ENCODE results near the gene CD22. TPM values are rescaled to one million over a fixed set of nuclear protein-coding genes. Genes with fewer than 3 reads are reported as not detected.
"Not testable (repeated sequence)": the region's sequence is repeated elsewhere in the genome, so short reads cannot be mapped to it uniquely, and the experiment has no call there.

The CD22 gene
- total RNA-seq, 1 donor from 2014 or later, result 15.8 TPM

- DNase-seq (no peak), ATAC-seq (no peak)
- intact Hi-C loops (cut with DNase I), result no loop called here
- no peak for TF ChIP-seq CTCF (IDR thresholded peaks at IDR 0.05)
- Histone ChIP-seq H3K27me3 (no peaks in the 10 kb centered on the region), H3K4me1 (no peaks in the 10 kb centered on the region), H3K27ac (no peak overlapping the region), H3K9me3 (no peaks in the 10 kb centered on the region), H3K4me3 (no peak overlapping the region), H3K36me3 (no peaks in the 10 kb centered on the region)
Observed at GRCh38 chr19:35377656-35378055, 48.7 kb downstream of the CD22 start.

GRCh38 chr19:35378356-35378755 is 49.4 kb downstream of the CD22 start:
- Histone ChIP-seq H3K27ac (no peak overlapping the region), H3K4me3 (no peak overlapping the region), H3K36me3 (no peaks in the 10 kb centered on the region), H3K4me1 (no peaks in the 10 kb centered on the region), H3K27me3 (no peaks in the 10 kb centered on the region), H3K9me3 (no peaks in the 10 kb centered on the region)
- ATAC-seq, result no peak
- peak; percentile 7 for DNase-seq
- intact Hi-C loops (cut with DNase I), result no loop called here
- no peak for TF ChIP-seq CTCF (IDR thresholded peaks at IDR 0.05)

- H3K9me3 ChIP-seq; H3K36me3 ChIP-seq; H3K4me3 ChIP-seq; intact Hi-C loops (cut with DNase I); H3K27ac ChIP-seq; ATAC-seq; H3K4me1 ChIP-seq; H3K27me3 ChIP-seq: not testable (repeated sequence)
- DNase-seq, result peak; percentile 16
Observed at GRCh38 chr19:35379545-35379944, 50.6 kb downstream of the CD22 start.

- no peak for TF ChIP-seq CTCF (IDR thresholded peaks at IDR 0.05)
- Histone ChIP-seq H3K4me1 (no peaks in the 10 kb centered on the region), H3K9me3 (no peaks in the 10 kb centered on the region), H3K27me3 (no peaks in the 10 kb centered on the region), H3K36me3 (no peaks in the 10 kb centered on the region), H3K27ac (no peak overlapping the region), H3K4me3 (no peak overlapping the region)
- no peak for DNase-seq
- no peak for ATAC-seq
- intact Hi-C loops (cut with DNase I), result no loop called here
Observed at GRCh38 chr19:35379992-35380391, 51.0 kb downstream of the CD22 start.

GRCh38 chr19:35380450-35381124 is 51.6 kb downstream of the CD22 start:
- no peak overlapping the region for H3K27ac ChIP-seq
- DNase-seq (no peak), ATAC-seq (no peak)
- no peaks in the 10 kb centered on the region for H3K36me3 ChIP-seq
- H3K4me1 ChIP-seq, result no peaks in the 10 kb centered on the region
- no peak for TF ChIP-seq CTCF (IDR thresholded peaks at IDR 0.05)
- H3K27me3 ChIP-seq, result no peaks in the 10 kb centered on the region
- no peak overlapping the region for H3K4me3 ChIP-seq
- intact Hi-C loops (cut with DNase I), result no loop called here
- no peaks in the 10 kb centered on the region for H3K9me3 ChIP-seq

GRCh38 chr19:35381318-35381717 is 52.3 kb downstream of the CD22 start:
- H3K27me3 ChIP-seq, result no peaks in the 10 kb centered on the region
- intact Hi-C loops (cut with DNase I), result no loop called here
- no peaks in the 10 kb centered on the region for H3K4me1 ChIP-seq
- no peak for DNase-seq
- H3K4me3 ChIP-seq, result no peak overlapping the region
- ATAC-seq, result no peak
- H3K27ac ChIP-seq, result no peak overlapping the region
- TF ChIP-seq CTCF (IDR thresholded peaks at IDR 0.05), result no peak
- no peaks in the 10 kb centered on the region for H3K36me3 ChIP-seq
- H3K9me3 ChIP-seq, result no peaks in the 10 kb centered on the region

Measured in upper lobe of right lung (tissue), 1 donor.